ENCODE data around the gene GH1. TPM values are rescaled to one million over a fixed set of nuclear protein-coding genes. Genes with fewer than 3 reads are reported as not detected.

GH1 gene
- total and polyA plus RNA-seq, 7 experiments from 2014 or later = 0.58 to 0.66 TPM; not detected in 5

- no peaks in the 10 kb centered on the region for H3K9me3 ChIP-seq (ENCODE audit: control insufficient read depth in 2 of 3, low read length in 3 of 3)
- H3K4me3 Mint-ChIP-seq = no peak overlapping the region
- ChIA-PET POLR2A (interaction anchor here (0.6 kb wide), 2 partner anchors 22 to 514 kb away, joined by 3 read pairs; no protein-coding TSS in a partner anchor), CTCF (no interaction called here)
- H3K27me3 ChIP-seq (ENCODE audit: control insufficient read depth in 2 of 2, insufficient read depth in 2 of 2, low read length in 2 of 2) = no peaks in the 10 kb centered on the region
- DNase-seq (no peak), ATAC-seq (no peak)
- intact Hi-C loops (cut with micrococcal nuclease) = no loop called here
- H3K9me3 Mint-ChIP-seq = no peaks in the 10 kb centered on the region
- H3K4me1 ChIP-seq (ENCODE audit: control insufficient read depth in 2 of 2, insufficient read depth in 2 of 2, low read length in 2 of 2) = peaks cover 11% of the 10 kb centered on the region in 2 donors
- H3K4me3 ChIP-seq (ENCODE audit: low read length) = no peak overlapping the region
- no peak overlapping the region for H3K27ac ChIP-seq (ENCODE audit: low read depth, low read length)
- no peak overlapping the region for H3K27ac Mint-ChIP-seq
- no peaks in the 10 kb centered on the region for H3K36me3 ChIP-seq (ENCODE audit: control insufficient read depth in 2 of 3, insufficient read depth in 3 of 3, low read length in 3 of 3)
- peaks cover 8 to 30% (median 20%) of the 10 kb centered on the region in 7 donors for H3K4me1 Mint-ChIP-seq
- H3K27me3 Mint-ChIP-seq = peaks cover 0 to 7% (median 0%) of the 10 kb centered on the region in 5 donors
- no peaks in the 10 kb centered on the region for H3K36me3 Mint-ChIP-seq
Measured at GRCh38 chr17:63941751-63942150, 23.1 kb upstream of the GH1 start.

- peaks cover 5% of the 10 kb centered on the region in 2 donors for H3K4me1 ChIP-seq (ENCODE audit: control insufficient read depth in 2 of 2, insufficient read depth in 2 of 2, low read length in 2 of 2)
- no peak overlapping the region for H3K4me3 Mint-ChIP-seq
- H3K9me3 Mint-ChIP-seq = no peaks in the 10 kb centered on the region
Measured at GRCh38 chr17:63941162-63941561, 22.5 kb upstream of the GH1 start.

GRCh38 chr17:63940584-63940983 is 21.9 kb upstream of the GH1 start:
- Mint-ChIP-seq H3K4me1 (peaks cover 4 to 20% (median 11%) of the 10 kb centered on the region in 7 donors), H3K36me3 (no peaks in the 10 kb centered on the region), H3K4me3 (no peak overlapping the region), H3K27ac (no peak overlapping the region), H3K9me3 (no peaks in the 10 kb centered on the region), H3K27me3 (peaks cover 0 to 15% (median 0%) of the 10 kb centered on the region in 5 donors)
- DNase-seq = no peak
- ChIA-PET POLR2A (no interaction called here), CTCF (interaction anchor here (0.8 to 1.0 kb wide), 3 partner anchors 10 to 21 kb away, joined by 3 to 5 read pairs (median 4); no protein-coding TSS in a partner anchor)
- no peak overlapping the region for H3K27ac ChIP-seq (ENCODE audit: low read depth, low read length)
- no peak overlapping the region for H3K4me3 ChIP-seq (ENCODE audit: low read length)
- H3K27me3 ChIP-seq (ENCODE audit: control insufficient read depth in 2 of 2, insufficient read depth in 2 of 2, low read length in 2 of 2) = no peaks in the 10 kb centered on the region
- H3K36me3 ChIP-seq (ENCODE audit: control insufficient read depth in 2 of 3, insufficient read depth in 3 of 3, low read length in 3 of 3) = no peaks in the 10 kb centered on the region
- H3K4me1 ChIP-seq (ENCODE audit: control insufficient read depth in 2 of 2, insufficient read depth in 2 of 2, low read length in 2 of 2) = no peaks in the 10 kb centered on the region
- H3K9me3 ChIP-seq (ENCODE audit: control insufficient read depth in 2 of 3, low read length in 3 of 3) = no peaks in the 10 kb centered on the region
- intact Hi-C loops (cut with micrococcal nuclease) = no loop called here
- ATAC-seq = no peak

More at GRCh38 chr17:63941162-63941561, 22.5 kb upstream of the GH1 start:
- Mint-ChIP-seq H3K4me1 (peaks cover 5 to 25% (median 15%) of the 10 kb centered on the region in 7 donors), H3K27me3 (peaks cover 0 to 10% (median 0%) of the 10 kb centered on the region in 5 donors), H3K36me3 (no peaks in the 10 kb centered on the region), H3K27ac (no peak overlapping the region)
- Histone ChIP-seq H3K9me3 (ENCODE audit: control insufficient read depth in 2 of 3, low read length in 3 of 3) (no peaks in the 10 kb centered on the region), H3K36me3 (ENCODE audit: control insufficient read depth in 2 of 3, insufficient read depth in 3 of 3, low read length in 3 of 3) (no peaks in the 10 kb centered on the region), H3K27ac (ENCODE audit: low read depth, low read length) (no peak overlapping the region), H3K27me3 (ENCODE audit: control insufficient read depth in 2 of 2, insufficient read depth in 2 of 2, low read length in 2 of 2) (no peaks in the 10 kb centered on the region), H3K4me3 (ENCODE audit: low read length) (no peak overlapping the region)
- no peak for ATAC-seq
- no peak for DNase-seq
- CTCF ChIA-PET = interaction anchor here (1.0 kb wide), 1 partner anchor 22 kb away, joined by 3 read pairs; no protein-coding TSS in a partner anchor
- intact Hi-C loops (cut with micrococcal nuclease) = no loop called here
- POLR2A ChIA-PET = no interaction called here

- H3K9me3 Mint-ChIP-seq = no peaks in the 10 kb centered on the region
- peaks cover 0 to 13% (median 0%) of the 10 kb centered on the region in 5 donors for H3K27me3 Mint-ChIP-seq
- Histone ChIP-seq H3K4me1 (ENCODE audit: control insufficient read depth in 2 of 2, insufficient read depth in 2 of 2, low read length in 2 of 2) (no peaks in the 10 kb centered on the region), H3K27ac (ENCODE audit: low read depth, low read length) (no peak overlapping the region), H3K9me3 (ENCODE audit: control insufficient read depth in 2 of 3, low read length in 3 of 3) (no peaks in the 10 kb centered on the region), H3K36me3 (ENCODE audit: control insufficient read depth in 2 of 3, insufficient read depth in 3 of 3, low read length in 3 of 3) (no peaks in the 10 kb centered on the region), H3K4me3 (ENCODE audit: low read length) (no peak overlapping the region), H3K27me3 (ENCODE audit: control insufficient read depth in 2 of 2, insufficient read depth in 2 of 2, low read length in 2 of 2) (no peaks in the 10 kb centered on the region)
- H3K27ac Mint-ChIP-seq = peak overlapping the region in 1 of 9 donors; percentile 17
- no peaks in the 10 kb centered on the region for H3K36me3 Mint-ChIP-seq
- no peak overlapping the region for H3K4me3 Mint-ChIP-seq
- POLR2A ChIA-PET = no interaction called here
- intact Hi-C loops (cut with micrococcal nuclease) = no loop called here
- CTCF ChIA-PET = interaction anchor here (0.8 to 1.0 kb wide), 3 partner anchors 11 to 28 kb away, joined by 3 to 5 read pairs (median 4); no protein-coding TSS in a partner anchor
- ATAC-seq (no peak), DNase-seq (no peak)
- peaks cover 0 to 15% (median 5%) of the 10 kb centered on the region in 7 donors for H3K4me1 Mint-ChIP-seq
Measured at GRCh38 chr17:63939884-63940283, 21.2 kb upstream of the GH1 start.

- Mint-ChIP-seq H3K27ac (peak overlapping the region in 2 of 9 donors; percentile 23 to 78), H3K36me3 (no peaks in the 10 kb centered on the region), H3K27me3 (peaks cover 0 to 13% (median 0%) of the 10 kb centered on the region in 5 donors), H3K9me3 (no peaks in the 10 kb centered on the region), H3K4me1 (peaks cover 0 to 15% (median 5%) of the 10 kb centered on the region in 7 donors), H3K4me3 (no peak overlapping the region)
- H3K4me1 ChIP-seq (ENCODE audit: control insufficient read depth in 2 of 2, insufficient read depth in 2 of 2, low read length in 2 of 2) = no peaks in the 10 kb centered on the region
- no peaks in the 10 kb centered on the region for H3K36me3 ChIP-seq (ENCODE audit: control insufficient read depth in 2 of 3, insufficient read depth in 3 of 3, low read length in 3 of 3)
- H3K4me3 ChIP-seq (ENCODE audit: low read length) = no peak overlapping the region
- ChIA-PET POLR2A (no interaction called here), CTCF (interaction anchor here (0.9 to 1.0 kb wide), 2 partner anchors 18 to 27 kb away, joined by 3 to 4 read pairs; no protein-coding TSS in a partner anchor)
- H3K9me3 ChIP-seq (ENCODE audit: control insufficient read depth in 2 of 3, low read length in 3 of 3) = no peaks in the 10 kb centered on the region
- H3K27ac ChIP-seq (ENCODE audit: low read depth, low read length) = no peak overlapping the region
- DNase-seq = no peak
- intact Hi-C loops (cut with micrococcal nuclease) = no loop called here
- no peak for ATAC-seq
- H3K27me3 ChIP-seq (ENCODE audit: control insufficient read depth in 2 of 2, insufficient read depth in 2 of 2, low read length in 2 of 2) = no peaks in the 10 kb centered on the region
Measured at GRCh38 chr17:63939401-63939800, 20.8 kb upstream of the GH1 start.

- Histone ChIP-seq H3K27me3 (ENCODE audit: control insufficient read depth in 2 of 2, insufficient read depth in 2 of 2, low read length in 2 of 2) (no peaks in the 10 kb centered on the region), H3K36me3 (ENCODE audit: control insufficient read depth in 2 of 3, insufficient read depth in 3 of 3, low read length in 3 of 3) (no peaks in the 10 kb centered on the region), H3K4me1 (ENCODE audit: control insufficient read depth in 2 of 2, insufficient read depth in 2 of 2, low read length in 2 of 2) (peaks cover 0 to under 1% of the 10 kb centered on the region in 2 donors), H3K4me3 (ENCODE audit: low read length) (no peak overlapping the region), H3K9me3 (ENCODE audit: control insufficient read depth in 2 of 3, low read length in 3 of 3) (no peaks in the 10 kb centered on the region), H3K27ac (ENCODE audit: low read depth, low read length) (no peak overlapping the region)
- intact Hi-C loops (cut with micrococcal nuclease) = no loop called here
- Mint-ChIP-seq H3K4me1 (peaks cover 3 to 16% (median 10%) of the 10 kb centered on the region in 7 donors), H3K9me3 (no peaks in the 10 kb centered on the region), H3K27me3 (peaks cover 0 to 10% (median 0%) of the 10 kb centered on the region in 5 donors), H3K36me3 (no peaks in the 10 kb centered on the region), H3K27ac (no peak overlapping the region), H3K4me3 (no peak overlapping the region)
- CTCF ChIA-PET = no interaction called here
- POLR2A ChIA-PET = no interaction called here
- DNase-seq = no peak
- ATAC-seq = no peak
Measured at GRCh38 chr17:63937920-63938319, 19.3 kb upstream of the GH1 start.

- ATAC-seq (no peak), DNase-seq (no peak)
- no peaks in the 10 kb centered on the region for H3K27me3 ChIP-seq (ENCODE audit: control insufficient read depth in 2 of 2, insufficient read depth in 2 of 2, low read length in 2 of 2)
- no peaks in the 10 kb centered on the region for H3K9me3 ChIP-seq (ENCODE audit: control insufficient read depth in 2 of 3, low read length in 3 of 3)
- peaks cover 3 to 7% of the 10 kb centered on the region in 2 donors for H3K4me1 ChIP-seq (ENCODE audit: control insufficient read depth in 2 of 2, insufficient read depth in 2 of 2, low read length in 2 of 2)
- Mint-ChIP-seq H3K27me3 (peaks cover 0 to 9% (median 0%) of the 10 kb centered on the region in 5 donors), H3K36me3 (no peaks in the 10 kb centered on the region), H3K4me3 (no peak overlapping the region), H3K4me1 (peaks cover 5 to 22% (median 16%) of the 10 kb centered on the region in 7 donors), H3K27ac (no peak overlapping the region), H3K9me3 (no peaks in the 10 kb centered on the region)
- ChIA-PET POLR2A (no interaction called here), CTCF (interaction anchor here (1.3 kb wide), 1 partner anchor 9 kb away, joined by 9 read pairs; no protein-coding TSS in a partner anchor)
- intact Hi-C loops (cut with micrococcal nuclease) = no loop called here
- H3K27ac ChIP-seq (ENCODE audit: low read depth, low read length) = no peak overlapping the region
- H3K4me3 ChIP-seq (ENCODE audit: low read length) = no peak overlapping the region
- no peaks in the 10 kb centered on the region for H3K36me3 ChIP-seq (ENCODE audit: control insufficient read depth in 2 of 3, insufficient read depth in 3 of 3, low read length in 3 of 3)
Measured at GRCh38 chr17:63937319-63937718, 18.7 kb upstream of the GH1 start.

All from naive thymus-derived CD4-positive, alpha-beta T cell (primary cell).